CD4-positive, alpha-beta T cell (primary cell): ENCODE measurements around the gene KCTD20. TPM values are rescaled to one million over a fixed set of nuclear protein-coding genes. Genes with fewer than 3 reads are reported as not detected.

Experiments
- ATAC-seq: fragments of 200-7000 bp; cut with Tn5 transposase; one replicate; pipeline ENCODE4 v1.10.0; 2022; ENCODE audit warnings: mild to moderate bottlenecking; ENCODE audit not compliant: poor library complexity
- CTCF ChIA-PET: fragments of 350-600 bp; sonication (Branson Sonifier 250); formaldehyde crosslinking; loops from one replicate; lab custom pipeline; 2021; ENCODE audit warnings: antibody characterized with exemption, inconsistent platforms; lab: Charles Lee
- POLR2A ChIA-PET: fragments of 350-600 bp; sonication (Branson Sonifier 250); formaldehyde crosslinking; loops from one replicate; lab custom pipeline; 2021; ENCODE audit warnings: antibody characterized with exemption, inconsistent platforms; lab: Charles Lee
- DNase-seq, 14 experiments: peaks; one replicate each; pipeline ENCODE4 v3.0.0-alpha.2; 2013 to 2020; ENCODE audit warnings: mixed read lengths in 2 of 14
- H3K27ac ChIP-seq, 2 donors: one replicate each; pipeline versions ENCODE4 v1.5.1 to v1.7.0; 2013; ENCODE audit warnings: low read length in 2 of 2, low read depth in 1 of 2, mild to moderate bottlenecking in 1 of 2
- H3K27me3 ChIP-seq, 2 experiments: 1 replicate in 1 of 2; 2 replicates in 1 of 2; pipeline versions ENCODE4 v1.6.1 to v1.7.0; 2013; ENCODE audit warnings: low read length in 2 of 2, control low read depth in 1 of 2, mild to moderate bottlenecking in 1 of 2, moderate library complexity in 1 of 2; ENCODE audit not compliant: insufficient read depth in 2 of 2, control insufficient read depth in 1 of 2
- H3K36me3 ChIP-seq: one replicate; pipeline ENCODE4 v1.6.1; 2013; ENCODE audit warnings: low read length, control low read depth; ENCODE audit not compliant: insufficient read depth
- H3K4me1 ChIP-seq: one replicate; pipeline ENCODE4 v1.6.1; 2013; ENCODE audit warnings: low read length, control low read depth; ENCODE audit not compliant: insufficient read depth
- H3K4me3 ChIP-seq: one replicate; pipeline ENCODE4 v1.5.1; 2013; ENCODE audit warnings: mild to moderate bottlenecking, low read length, moderate library complexity
- H3K9me3 ChIP-seq, 2 experiments: 1 replicate in 1 of 2; 2 replicates in 1 of 2; pipeline versions ENCODE4 v1.6.1 to v1.7.0; 2013; ENCODE audit warnings: low read length in 2 of 2, mild to moderate bottlenecking in 2 of 2, control low read depth in 1 of 2, moderate library complexity in 1 of 2; ENCODE audit not compliant: control insufficient read depth in 1 of 2, insufficient read depth in 1 of 2
- H3K27ac Mint-ChIP-seq: one replicate; pipeline ENCODE4 v1.8.0; 2020; ENCODE audit warnings: mixed read lengths
- H3K27me3 Mint-ChIP-seq: one replicate; pipeline ENCODE4 v1.8.0; 2021; ENCODE audit warnings: mixed read lengths
- H3K36me3 Mint-ChIP-seq: one replicate; pipeline ENCODE4 v1.8.0; 2021; ENCODE audit warnings: low read depth, mixed read lengths
- H3K4me1 Mint-ChIP-seq: one replicate; pipeline ENCODE4 v1.8.0; 2021; ENCODE audit warnings: low read depth, mixed read lengths
- H3K4me3 Mint-ChIP-seq: one replicate; pipeline ENCODE4 v1.8.0; 2020; ENCODE audit warnings: mild to moderate bottlenecking, mixed read lengths
- H3K9me3 Mint-ChIP-seq: one replicate; pipeline ENCODE4 v1.8.0; 2020; ENCODE audit warnings: mixed read lengths
- CTCF ChIP-seq: fragments of 200-600 bp; IDR thresholded peaks from one replicate; pipeline ENCODE4 v1.8.0; 2022; ENCODE audit warnings: antibody characterized with exemption, mild to moderate bottlenecking
- intact Hi-C, 2 experiments: fragments of 100-400 bp; cut with DNase I in 1 of 2; cut with micrococcal nuclease in 1 of 2; formaldehyde crosslinking; loops; one replicate each; pipeline versions ENCODE4 v1.15.1 to v1.9.0; 2023 to 2025; cut with DNase I, micrococcal nuclease
- total RNA-seq, 174 experiments: library from RNA in 2 of 174; stranded (reverse) in 2 of 174; gene quantifications; one replicate each; pipeline ENCODE4 v1.2.3 and lab custom pipeline; 2021 to 2026

The KCTD20 gene
- total RNA-seq, 2 experiments from 2014 or later, result 38.4 to 39.5 TPM

- Histone ChIP-seq H3K36me3 (peaks cover 83% of the 10 kb centered on the region), H3K4me1 (peaks cover 40% of the 10 kb centered on the region), H3K27me3 (no peaks in the 10 kb centered on the region), H3K9me3 (no peaks in the 10 kb centered on the region), H3K4me3 (no peak overlapping the region), H3K27ac (no peak overlapping the region)
- intact Hi-C loops, result no loop called here
- no peaks in the 10 kb centered on the region for H3K27me3 Mint-ChIP-seq
- peaks cover 54% of the 10 kb centered on the region for H3K4me1 Mint-ChIP-seq
- ChIA-PET POLR2A (interaction anchor here (0.7 kb wide), 1 partner anchor 18 kb away, joined by 3 read pairs; no protein-coding TSS in a partner anchor), CTCF (interaction anchor here (0.7 kb wide), 1 partner anchor 342 kb away, joined by 3 read pairs; no protein-coding TSS in a partner anchor)
- no peak for TF ChIP-seq CTCF
- peaks cover 88% of the 10 kb centered on the region for H3K36me3 Mint-ChIP-seq
- H3K4me3 Mint-ChIP-seq, result no peak overlapping the region
- H3K27ac Mint-ChIP-seq, result no peak overlapping the region
- ATAC-seq, result no peak
- H3K9me3 Mint-ChIP-seq, result no peaks in the 10 kb centered on the region
- no peak for DNase-seq
These were observed 83.3 kb downstream of the KCTD20 start for GRCh38 chr6:36526066-36526465.

DNA sequence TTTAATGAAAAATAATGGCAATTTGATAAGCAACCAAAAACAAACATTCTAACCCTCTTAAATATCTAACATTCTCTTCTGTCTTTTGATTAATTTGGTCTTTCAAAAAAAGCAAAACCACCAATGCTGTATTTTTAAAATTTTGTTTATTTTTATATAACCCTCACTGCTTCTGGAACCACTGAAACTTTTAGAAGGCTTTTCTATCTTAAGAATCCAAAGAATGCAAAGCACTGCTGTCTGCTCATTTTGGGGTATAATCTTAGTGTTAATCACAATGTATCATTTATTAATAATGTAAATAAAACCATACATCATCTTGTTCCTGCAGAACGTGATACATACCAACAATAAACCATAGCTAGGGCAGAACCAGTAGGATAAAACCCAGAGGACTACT lies 90.5 kb downstream of the KCTD20 start:
- Histone ChIP-seq H3K36me3 (peaks cover 95% of the 10 kb centered on the region), H3K27ac (no peak overlapping the region), H3K27me3 (no peaks in the 10 kb centered on the region), H3K4me3 (no peak overlapping the region), H3K4me1 (peaks cover 56% of the 10 kb centered on the region), H3K9me3 (no peaks in the 10 kb centered on the region)
- H3K4me3 Mint-ChIP-seq, result peak overlapping the region; percentile 25
- no peak for DNase-seq
- intact Hi-C loops, result no loop called here
- H3K36me3 Mint-ChIP-seq, result peaks cover 96% of the 10 kb centered on the region
- peaks cover 86% of the 10 kb centered on the region for H3K4me1 Mint-ChIP-seq
- no peaks in the 10 kb centered on the region for H3K27me3 Mint-ChIP-seq
- peak overlapping the region; percentile 72 for H3K27ac Mint-ChIP-seq
- no peak for ATAC-seq
- POLR2A ChIA-PET, result interaction anchor here (1.1 to 1.8 kb wide), 3 partner anchors 10 to 49 kb away, joined by 3 to 8 read pairs (median 3); no protein-coding TSS in a partner anchor
- no peaks in the 10 kb centered on the region for H3K9me3 Mint-ChIP-seq
- TF ChIP-seq CTCF, result no peak
- CTCF ChIA-PET, result interaction anchor here (1.2 to 1.7 kb wide), 3 partner anchors 12 to 110 kb away, joined by 5 to 6 read pairs (median 5); no protein-coding TSS in a partner anchor

DNA sequence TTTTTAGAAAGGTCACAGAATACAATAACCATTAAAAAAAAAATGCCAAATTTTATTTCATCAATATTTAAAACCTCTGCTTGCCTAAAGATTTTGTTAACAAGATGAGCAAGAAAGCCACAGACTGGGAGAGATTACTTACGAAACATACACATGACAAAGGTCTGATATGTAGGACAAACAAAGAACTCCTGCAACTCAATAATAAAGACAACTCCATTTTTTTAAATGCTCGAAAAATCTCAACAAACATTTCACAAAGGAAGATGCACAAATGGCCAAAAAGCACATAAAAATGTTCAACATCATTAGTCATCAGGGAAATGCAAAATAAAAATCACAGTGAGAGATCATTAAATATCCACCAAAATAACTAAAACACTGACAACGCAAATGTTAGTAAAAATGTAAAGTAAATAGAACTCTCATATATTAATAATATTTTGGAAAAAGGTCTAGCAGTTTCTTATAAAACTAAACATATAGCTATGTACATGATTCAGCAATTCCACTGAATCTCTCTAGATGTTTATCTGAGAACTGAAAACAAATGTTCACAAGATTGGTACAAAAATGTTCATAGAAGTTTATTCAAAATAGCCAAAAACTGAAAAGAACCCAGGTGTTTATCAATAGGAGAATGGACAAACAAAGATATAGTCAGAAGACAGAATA lies 94.2 kb downstream of the KCTD20 start:
- H3K36me3 Mint-ChIP-seq, result peaks cover 97% of the 10 kb centered on the region
- ChIA-PET POLR2A (no interaction called here), CTCF (interaction anchor here (0.6 to 1.2 kb wide), 2 partner anchors 23 to 55 kb away, joined by 4 read pairs; no protein-coding TSS in a partner anchor)
- Histone ChIP-seq H3K4me1 (peaks cover 66% of the 10 kb centered on the region), H3K9me3 (no peaks in the 10 kb centered on the region), H3K4me3 (no peak overlapping the region), H3K27me3 (no peaks in the 10 kb centered on the region), H3K27ac (no peak overlapping the region), H3K36me3 (peaks cover 91% of the 10 kb centered on the region)
- DNase-seq, result no peak
- peak overlapping the region; percentile 84 for H3K27ac Mint-ChIP-seq
- no peaks in the 10 kb centered on the region for H3K27me3 Mint-ChIP-seq
- intact Hi-C loops, result no loop called here
- H3K4me1 Mint-ChIP-seq, result peaks cover 83% of the 10 kb centered on the region
- no peak for ATAC-seq
- no peak for TF ChIP-seq CTCF
- H3K9me3 Mint-ChIP-seq, result no peaks in the 10 kb centered on the region
- H3K4me3 Mint-ChIP-seq, result no peak overlapping the region
